HK-2 (cell line): Measurements from ENCODE around the gene PPP1R13B.

Experiments used
- DNase-seq: peaks from one replicate; pipeline ENCODE4 v3.0.0-alpha.2; 2018; ENCODE audit not compliant: unreplicated experiment

The PPP1R13B gene

DNA sequence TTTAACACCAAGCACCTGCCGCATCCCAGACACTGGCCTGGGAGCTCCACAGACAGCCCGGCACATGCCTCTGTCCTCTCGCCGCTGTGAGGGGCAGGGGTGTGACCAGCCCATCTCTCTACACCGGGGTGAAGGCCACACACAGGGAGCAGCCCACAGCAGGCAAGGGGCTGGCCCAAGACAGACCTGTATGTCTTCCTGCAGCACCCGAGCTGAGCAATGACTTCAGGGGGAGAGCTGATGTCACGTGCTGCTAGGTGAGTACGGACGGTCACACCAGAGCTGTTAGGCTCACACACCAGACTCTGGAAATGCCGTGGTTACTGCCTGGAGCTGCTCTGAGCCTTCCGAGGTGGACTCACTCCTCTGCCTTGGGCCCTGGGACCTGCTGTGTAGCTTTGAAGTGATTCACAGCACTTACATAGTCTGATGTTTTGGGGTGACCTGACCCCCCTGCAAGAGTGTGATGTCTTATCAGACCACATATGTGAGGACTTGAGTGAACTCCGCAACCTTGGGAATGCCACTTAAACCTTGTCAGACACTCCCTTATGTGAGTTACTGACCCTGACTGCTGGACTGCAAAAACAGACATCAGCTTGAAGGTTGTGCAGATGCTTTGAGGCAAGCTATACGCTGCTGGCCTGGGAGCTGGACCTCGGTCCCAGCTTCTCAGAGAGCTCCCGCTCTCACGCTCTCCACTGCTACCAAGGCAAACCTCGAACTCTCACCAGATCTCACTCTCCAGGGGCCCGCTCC lies 133.9 kb downstream of the PPP1R13B start:
- DNase-seq: no peak

DNA sequence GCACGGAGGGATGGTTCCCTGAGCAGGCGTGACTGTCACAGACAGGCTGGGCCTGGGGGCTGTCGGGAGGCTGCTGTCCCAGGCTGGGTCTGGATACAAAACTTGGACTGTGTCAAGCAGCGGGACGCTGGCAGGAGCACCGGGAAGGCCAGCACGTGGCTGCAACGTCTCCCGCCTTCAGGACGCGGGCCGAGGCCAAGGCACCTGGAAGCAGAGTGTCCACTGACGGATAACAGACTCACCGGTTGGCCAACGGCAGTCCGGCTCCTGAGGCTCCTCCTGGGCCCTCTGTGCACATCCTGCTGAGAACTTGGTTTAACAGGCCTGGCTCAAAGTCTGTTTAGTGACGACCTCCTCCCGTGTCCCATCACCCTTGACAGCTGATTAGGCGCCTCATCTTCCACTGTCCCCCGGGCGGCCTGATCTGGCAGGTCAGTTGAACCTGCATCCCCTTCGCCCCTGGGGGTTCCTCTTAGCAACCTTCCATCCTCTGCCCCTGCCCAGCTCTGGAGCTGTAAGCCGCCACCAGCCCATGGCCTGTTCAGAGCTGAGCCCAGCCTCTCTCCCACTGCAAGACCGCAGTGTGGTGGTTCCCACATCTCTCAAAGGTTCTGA lies 134.6 kb downstream of the PPP1R13B start:
- DNase-seq: no peak

- no peak for DNase-seq
Measured at GRCh38 chr14:103711516-103712431, 135.6 kb downstream of the PPP1R13B start.

DNA sequence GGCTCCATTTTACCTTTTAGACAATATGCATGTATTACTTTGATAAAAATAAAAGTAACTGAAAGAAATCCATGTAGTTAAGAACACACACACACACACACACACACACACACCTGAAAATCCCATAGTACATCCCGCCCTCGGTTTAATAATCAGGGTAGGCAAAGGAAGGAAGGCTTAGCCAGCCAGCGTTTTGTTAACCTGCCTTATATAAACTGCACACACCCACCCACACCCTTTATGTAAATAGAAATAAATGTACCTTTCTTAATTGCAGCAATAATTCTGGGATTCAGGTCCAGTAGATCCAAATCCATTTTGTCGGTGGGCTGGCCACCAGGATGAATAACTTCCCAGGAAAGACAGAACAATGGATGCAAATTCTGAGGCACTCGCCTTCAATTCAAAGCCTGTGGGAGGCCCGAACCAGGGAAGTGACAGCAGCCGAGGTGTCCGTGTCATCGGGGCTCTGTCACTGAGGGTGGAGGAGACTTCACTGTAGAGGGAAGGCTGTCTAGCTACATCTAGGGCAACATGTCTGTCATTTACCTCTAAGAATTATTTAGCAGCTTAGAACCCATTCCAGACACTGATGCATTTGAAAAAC lies 136.5 kb downstream of the PPP1R13B start:
- no peak for DNase-seq

DNA sequence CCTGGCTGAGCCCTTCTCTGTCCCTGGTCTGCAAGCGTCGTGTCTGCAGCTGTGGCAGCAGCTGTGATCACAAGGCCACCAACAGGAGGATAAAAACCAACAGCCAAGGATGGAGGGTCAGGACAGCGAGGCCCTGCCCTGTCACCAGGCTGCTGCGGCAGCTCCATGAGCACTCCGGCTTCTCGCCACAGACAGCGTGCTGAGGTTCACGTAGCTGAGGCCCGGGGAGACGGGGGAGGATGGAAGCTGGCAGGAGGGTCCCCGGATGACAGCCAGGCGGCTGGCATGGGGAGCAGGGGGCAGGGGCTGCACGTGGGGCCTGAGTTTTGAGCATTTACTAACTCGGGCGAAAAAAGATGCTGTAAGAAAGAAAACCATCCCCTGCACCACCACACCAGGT lies 137.6 kb downstream of the PPP1R13B start:
- DNase-seq: no peak

GRCh38 chr14:103708750-103709187 lies 138.6 kb downstream of the PPP1R13B start:
- no peak for DNase-seq

DNA sequence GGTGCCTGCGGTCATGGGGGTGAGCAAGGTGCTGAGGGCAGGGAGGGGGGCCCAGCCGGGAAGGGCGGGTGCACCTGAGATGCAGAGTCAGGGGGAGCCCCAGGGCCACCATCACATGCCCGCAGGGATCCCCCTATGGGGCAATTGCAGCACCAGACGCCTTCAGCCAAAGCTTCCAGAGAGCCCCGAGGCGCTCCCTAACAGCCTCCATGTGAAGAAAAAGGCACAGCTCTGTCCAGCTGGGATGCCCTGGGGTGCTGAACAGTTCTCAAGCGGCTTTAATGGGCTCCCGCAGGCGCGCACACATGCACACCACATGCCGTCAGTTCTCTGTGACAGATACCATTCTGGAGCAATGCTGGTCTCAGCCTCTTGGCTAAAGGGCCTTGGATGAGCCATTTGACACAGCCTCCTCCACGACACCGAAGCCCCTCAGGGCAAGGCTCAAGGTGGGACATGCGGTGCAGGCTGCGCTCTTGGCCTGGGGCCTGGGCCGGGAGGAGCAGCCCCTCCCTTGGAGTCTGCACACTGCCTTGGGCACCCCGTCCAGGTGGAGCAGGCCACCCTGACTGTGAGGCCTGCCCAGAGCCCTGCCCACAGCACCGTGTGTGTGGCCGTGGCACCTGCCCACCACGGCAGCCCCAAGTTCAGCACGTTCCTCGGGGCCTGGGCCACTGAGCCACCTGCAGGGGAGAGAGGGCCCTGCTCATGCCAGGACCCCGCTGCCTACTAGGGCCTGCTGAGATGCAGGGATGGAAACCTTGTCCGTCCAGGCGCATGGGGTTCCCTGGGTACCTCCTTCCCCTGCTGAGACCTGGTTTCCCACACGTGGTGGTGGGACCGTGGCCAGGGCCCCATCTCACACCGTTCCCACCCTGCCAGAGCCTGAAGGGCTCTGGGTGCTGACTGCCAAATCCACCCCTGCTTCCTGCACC lies 139.8 kb downstream of the PPP1R13B start:
- no peak for DNase-seq

DNA sequence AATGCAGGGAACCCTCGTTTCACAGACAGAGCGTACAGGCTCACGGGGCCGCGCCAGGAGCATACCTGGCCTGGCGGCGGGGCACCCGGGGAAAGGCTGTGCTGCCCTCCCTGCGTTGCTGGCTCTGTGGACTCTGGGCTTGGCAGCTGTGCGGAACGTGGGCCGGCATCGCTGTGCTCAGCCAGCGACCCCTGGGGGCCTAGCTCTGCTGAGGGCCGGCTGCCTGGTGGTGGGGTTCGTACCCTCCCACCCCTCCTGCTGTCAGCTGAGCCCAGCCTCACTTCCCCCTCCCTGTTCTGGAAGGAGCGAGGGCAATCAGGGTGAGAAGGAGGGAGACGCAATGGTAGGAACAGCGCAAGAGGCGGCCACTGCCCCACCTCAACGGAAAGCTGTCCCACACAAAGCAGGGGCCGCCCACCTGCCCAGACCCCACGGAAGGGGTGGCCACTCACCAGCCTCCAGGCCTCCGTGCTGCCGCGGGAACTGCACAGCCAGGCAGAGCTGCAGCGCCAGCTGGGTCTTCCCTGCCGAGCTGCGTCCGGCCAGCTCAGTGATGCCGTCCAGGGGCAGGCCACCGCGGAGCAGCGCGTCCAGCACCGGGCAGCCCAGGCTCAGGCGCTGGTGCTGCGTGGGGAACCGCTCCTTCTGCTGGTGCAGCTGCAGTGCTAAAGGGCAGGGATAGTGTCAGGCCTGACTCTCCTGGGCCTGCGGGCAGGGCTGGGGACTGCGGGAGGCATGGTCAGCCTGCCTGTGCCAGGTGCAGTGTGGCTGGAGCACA lies 140.6 kb downstream of the PPP1R13B start:
- DNase-seq: no peak

DNA sequence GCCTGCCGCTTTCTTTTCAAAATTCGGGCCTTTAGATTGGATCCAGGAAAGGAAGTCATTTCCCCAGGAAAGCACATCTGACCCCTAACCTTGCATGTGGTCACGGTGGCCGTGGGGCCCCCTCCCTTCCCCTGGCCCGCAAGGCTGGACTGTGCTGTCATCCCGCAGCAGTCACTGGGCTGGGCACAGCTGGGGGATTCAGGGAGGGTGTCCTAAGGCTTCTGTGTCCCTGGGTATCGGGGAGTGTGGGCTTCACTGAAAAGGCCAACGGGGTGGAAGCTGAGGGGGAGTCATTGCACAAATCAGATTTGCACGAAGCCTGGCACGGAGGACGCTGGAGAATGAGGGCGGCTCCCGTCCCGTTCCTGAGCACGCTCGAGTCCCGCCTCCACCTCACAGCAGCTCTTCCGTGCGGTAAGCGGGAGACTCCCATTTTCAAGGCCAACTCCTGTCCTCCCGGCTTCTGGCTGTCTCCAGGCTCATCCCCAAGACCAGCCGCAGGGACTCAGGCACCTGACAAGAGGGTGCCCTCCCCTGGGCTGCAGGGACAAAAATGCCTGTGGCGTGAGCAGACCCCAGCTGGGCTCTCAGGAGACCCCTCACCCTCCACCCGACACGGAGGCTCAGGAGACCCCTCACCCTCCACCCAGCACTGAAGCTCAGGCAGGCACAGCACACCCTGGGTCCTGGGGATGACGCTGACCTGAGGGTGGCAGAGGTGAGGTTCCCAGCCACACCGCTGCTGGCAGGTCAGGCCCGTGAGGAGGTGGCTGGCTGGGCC lies 141.7 kb downstream of the PPP1R13B start:
- DNase-seq: no peak

DNA sequence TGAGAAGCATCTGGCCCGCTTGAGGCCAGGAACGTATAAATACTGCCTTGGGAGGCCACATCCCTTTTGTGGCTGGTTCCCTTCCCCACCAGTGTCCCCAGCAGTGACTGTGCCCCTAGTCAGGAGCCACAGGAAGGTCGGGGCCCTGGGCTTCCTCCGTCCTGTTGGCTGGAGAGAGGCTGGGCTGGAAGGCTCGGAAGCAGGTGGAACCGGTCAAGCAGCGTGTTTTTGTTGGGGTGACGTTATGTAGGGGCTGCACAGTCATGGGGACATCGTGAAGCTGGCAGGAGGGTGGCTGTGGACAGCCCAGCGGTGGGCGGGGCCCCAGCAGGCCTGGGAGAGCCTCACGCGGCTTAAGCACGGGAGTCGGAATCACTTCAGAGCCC lies 142.3 kb downstream of the PPP1R13B start:
- no peak for DNase-seq

DNA sequence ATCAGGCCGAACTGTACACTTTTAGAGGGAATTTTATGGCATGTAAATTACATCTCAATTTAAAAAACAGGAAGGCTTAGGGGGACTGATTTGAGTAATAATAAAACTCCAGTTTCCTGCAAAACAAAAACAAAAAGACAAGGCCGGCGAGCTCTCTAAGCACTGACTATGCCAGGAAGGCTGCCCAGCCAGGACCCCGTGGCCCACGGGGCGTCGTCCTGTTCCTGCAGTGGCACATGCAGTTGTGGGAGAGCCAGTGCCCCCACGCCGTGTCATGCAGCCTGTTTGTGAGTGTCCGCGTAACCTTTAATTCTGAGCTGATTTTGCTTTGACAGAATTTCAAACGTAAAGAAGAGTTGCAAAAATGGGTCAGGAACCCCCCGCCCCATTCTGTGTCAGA lies 142.7 kb downstream of the PPP1R13B start:
- no peak for DNase-seq

DNA sequence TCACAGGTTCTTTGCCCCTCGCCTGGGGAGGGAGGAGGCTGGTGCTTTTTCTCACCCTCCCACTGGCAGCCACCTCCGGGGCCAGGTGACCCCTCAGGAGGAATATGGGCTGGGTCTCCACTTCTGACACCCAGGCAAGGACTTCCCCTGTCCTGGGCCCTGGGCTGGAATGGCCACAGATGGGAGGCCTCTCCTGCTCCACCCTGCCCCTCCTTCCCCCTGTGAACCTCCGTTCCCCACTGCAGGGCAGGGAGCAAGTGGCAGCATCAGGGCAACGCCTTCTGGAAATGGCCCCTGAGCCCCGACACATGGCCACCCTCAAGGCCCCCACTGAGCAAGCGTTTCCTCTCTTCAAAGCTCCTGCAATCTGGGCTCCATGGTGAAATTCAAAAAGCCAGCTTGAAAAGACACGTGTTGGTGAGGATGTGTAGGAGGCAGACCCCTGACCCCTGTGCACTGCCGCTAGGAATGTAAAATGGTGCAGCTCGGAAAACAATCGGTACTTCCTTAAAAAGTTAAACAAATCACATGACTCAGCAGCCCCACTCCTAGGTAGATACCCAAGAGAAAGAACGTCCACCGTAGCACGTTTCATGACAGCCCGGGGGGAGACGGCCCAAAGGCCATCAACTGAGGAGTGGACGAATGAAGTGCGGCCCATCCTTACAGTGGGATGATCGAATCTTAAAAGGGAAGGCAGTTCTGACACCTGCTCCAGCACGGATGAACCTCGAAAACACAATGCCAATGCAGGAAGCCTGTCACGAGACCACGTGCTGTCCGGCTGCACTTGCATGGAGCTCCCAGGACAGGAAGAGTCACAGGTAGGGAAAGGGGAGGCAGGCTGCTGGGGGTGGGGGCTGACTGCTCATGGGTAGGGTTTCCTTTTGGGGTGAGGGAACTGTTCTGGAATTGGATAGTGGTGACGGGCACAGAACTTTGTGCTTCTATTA lies 143.7 kb downstream of the PPP1R13B start:
- no peak for DNase-seq

DNA sequence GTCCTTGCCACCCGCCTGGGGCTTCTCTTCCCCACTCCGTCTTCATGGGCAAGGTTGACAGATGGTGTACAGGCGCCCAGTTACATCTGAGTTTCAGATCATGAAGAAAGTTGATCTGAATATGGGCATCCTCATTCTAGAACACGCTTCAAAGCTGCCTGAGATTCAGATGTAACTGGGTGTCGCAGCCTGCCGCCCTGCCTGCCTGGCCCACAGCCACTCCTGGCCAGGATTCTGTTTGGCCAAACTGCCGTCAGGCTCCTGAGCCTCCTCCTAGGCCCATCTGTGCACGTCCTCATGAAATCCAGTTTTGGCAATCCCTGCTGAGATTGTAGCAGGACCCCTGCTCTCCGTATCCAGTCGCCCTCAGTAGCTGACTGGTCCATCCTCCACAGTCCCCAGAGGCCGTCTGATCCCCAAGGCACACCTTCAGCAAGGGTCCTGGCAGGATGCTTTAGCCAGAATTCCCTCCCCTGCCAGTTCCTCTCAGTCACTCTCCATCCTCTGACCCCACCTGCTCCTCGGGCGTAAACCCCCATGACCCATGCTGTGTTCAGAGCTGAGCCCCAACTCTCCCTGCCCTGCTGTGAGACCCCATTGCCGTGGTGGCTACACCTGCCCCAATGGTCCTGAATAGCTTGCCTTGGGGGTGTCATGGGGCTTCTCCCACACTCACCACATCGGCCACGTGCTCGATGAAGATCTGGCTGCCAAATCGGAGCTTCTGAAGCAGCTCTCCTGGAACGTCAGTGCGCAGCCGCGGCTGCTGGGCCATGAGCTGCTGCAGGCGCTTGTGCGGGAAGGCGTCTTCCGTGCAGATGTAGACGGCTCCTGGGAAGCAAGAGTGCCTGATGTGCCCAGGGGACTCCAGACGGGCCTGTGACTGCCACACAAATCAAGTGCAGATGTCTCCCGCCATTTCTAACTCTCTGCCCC lies 144.6 kb downstream of the PPP1R13B start:
- no peak for DNase-seq

- no peak for DNase-seq
Measured at GRCh38 chr14:103702095-103702494, 145.3 kb downstream of the PPP1R13B start.

- DNase-seq: no peak
Measured at GRCh38 chr14:103700753-103701490, 146.5 kb downstream of the PPP1R13B start.
